GM21786 (cell line): ENCODE results near the gene ADRB2.

ENCODE experiments used
- ATAC-seq: cut with Tn5 transposase; IDR thresholded peaks from one replicate; pipeline ENCODE4 v1.9.1; 2021; ENCODE audit not compliant: unreplicated experiment

Gene ADRB2

DNA sequence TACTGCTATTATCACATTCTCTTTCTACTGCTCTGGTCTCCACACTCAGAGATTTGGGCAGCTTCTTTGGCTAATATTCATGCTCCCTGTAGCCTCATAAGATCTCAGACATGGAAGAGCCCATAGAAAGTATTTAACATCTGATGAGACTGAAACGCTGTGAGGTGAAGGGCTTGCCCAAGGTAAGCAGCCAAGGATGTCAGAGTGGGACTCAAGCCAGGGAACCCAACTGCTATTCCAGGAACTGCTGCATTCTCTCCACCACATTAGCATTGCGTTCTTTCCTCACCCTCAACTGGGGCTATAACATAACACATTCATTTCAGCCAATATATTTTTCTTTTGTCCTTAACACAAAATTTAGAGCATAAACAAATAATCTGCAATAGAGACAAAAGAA, 3.8 kb downstream of the ADRB2 start:
- no peak for ATAC-seq

DNA sequence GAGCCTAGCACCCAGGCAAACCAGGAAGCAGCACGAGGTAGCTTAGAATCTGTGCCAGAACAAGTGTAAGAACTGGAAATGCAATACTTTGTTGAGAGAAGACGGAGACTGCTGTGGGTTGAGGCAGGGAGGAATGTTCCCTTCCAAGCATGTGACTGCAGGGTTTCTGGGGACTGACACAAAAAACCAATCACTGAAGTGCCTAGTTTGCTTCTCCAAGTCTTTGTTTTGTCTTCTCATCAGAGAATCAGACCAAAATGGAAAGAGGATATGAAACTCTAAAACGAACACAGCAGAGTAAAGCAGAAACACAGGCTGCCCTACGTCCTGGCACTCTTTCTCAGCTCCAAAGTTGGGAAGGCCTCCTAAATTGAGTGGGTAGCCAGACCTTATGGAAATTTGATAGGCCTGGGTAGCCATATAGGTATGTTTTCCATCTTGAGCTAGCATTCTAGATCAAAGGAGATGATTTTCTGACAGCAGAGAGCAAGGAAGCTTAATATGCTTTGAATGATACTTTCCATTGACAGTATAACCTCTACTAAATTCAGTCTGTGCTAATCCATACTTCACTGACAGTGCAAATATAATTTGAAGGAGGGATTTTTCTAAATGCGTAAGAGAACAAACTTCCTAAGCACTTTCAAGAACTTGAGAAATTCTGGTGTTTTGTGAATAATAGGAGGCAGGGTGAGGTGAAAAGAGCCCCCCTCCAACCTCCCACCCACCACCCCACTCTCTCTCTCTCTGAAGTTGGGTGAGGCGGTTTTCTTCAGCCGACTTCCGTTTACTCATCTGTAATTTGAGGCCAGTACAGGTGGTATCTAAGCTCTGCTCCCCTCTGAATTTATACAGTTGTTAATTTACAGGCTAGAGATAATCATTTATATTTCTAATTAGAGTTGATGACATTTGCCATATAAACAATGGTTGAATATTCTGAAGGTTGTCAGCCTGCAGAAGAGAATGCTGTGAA, 5.5 kb downstream of the ADRB2 start:
- ATAC-seq: peak; percentile 82

DNA sequence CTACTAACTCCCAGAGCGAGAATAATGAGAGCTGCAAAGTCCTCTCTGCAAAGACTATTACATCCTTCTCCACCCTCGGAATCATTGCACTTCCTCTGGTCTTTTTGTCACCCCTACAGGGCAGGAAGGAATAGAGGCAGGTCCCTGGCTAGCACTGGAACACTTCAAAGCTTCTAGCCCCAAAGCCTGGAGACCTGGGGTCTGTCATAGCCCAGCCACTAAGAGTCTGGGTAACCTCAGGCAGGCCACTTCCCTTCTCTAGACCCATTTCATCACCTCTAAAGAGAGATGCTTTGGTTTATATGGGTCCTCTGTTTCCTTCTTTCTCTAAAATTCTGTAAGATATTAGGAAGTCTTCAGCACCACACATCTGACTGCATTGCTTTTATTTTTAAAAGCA, 6.7 kb downstream of the ADRB2 start:
- ATAC-seq: no peak

DNA sequence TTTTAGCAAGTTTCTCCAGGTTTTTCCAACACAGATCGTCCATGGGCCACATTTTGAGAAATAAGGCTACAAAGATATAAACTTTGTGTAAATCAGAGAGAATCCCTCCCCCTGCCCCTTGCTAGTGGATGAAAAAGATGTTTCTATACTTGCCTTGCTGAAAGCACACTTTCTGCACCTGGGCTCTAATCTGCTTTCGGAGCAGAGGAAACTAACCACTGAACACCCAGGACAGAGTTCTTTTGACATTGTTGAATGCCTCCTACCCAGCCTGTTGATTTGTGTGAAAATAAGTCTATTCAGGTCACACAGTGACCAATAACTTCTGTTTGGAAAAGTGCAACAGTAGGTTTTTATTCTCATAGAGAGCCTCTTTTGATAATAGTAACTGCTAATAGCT, 7.5 kb downstream of the ADRB2 start:
- no peak for ATAC-seq

DNA sequence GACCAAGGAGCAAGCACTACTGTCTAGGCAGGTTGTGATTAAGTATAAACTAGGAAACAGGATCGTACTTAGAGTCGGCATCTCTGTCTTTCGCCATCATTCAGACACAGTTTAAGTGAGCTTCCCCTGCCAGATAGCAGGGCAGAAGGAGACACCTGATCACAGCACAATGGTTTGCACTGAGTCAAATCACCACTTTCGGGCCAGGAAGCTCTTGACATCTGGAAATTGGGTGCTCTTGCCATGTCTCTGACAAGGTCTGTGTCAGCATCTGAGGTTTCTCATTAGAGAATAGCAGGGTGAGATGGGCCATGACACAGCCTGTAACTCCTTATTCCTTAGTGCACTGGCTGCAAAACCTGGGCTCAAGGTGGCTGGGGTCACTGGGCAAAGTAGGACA, 8.3 kb downstream of the ADRB2 start:
- ATAC-seq: peak; percentile 30

DNA sequence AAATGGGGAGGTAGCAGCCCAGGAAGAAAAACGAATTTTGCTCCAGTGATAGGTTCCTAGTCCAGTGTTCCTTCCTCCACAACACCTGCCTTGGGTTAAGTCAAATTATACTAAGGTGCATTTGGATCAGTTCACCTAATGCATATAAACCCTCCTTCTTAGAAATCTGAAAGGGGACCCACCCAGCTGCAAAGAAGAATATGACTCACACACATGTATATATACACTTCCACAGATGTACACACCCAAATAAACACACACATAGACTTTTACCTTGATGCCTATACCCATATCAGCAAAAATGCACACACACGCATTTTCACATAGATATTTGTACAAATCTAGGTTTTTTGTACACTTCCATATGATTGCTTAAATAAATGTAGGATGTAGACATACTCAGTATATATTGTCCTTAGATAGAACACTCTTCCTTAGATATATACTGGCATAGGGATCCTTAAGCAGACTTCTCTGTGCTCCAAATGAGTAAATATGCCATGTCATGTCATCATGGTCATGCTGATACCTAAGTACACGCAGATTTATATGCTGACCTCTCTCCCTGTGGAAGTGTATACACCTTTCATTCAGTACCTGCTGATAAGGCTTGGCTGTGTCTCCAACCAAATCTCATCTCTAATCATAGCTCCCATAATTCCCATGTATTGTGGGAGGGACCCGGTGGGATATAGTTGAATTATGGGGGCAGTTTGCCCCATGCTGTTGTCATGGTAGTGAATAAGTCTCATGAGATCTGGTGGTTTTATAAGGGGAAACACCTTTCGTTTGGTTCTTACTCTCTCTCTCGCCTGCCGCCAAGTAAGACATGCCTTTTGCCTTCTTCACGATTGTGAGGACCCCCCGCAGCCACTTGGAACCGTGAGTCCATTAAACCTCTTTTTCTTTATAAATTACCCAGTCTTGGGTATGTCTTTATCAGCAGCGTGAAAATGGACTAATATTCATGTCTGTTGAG, 10.2 kb downstream of the ADRB2 start:
- ATAC-seq: no peak

DNA sequence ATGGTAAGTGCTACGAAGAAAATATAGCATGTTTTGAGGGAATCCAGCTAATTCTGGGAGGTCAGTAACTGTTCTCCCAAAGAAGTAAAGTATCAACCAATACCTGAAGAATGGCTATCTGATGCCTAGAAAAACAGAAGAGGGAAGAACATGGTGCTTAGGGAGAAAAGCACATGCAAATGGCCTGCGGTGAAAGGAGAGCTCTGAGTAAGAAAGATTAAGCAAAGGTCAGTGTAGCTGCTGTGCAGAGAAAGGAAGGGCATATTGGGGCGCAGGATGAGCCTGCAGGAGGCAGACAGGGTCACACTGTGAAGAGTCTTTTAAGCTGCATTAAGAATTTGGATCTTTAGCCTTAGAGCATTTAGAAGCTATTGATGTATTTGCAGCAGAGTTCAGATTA, 11.0 kb downstream of the ADRB2 start:
- no peak for ATAC-seq

DNA sequence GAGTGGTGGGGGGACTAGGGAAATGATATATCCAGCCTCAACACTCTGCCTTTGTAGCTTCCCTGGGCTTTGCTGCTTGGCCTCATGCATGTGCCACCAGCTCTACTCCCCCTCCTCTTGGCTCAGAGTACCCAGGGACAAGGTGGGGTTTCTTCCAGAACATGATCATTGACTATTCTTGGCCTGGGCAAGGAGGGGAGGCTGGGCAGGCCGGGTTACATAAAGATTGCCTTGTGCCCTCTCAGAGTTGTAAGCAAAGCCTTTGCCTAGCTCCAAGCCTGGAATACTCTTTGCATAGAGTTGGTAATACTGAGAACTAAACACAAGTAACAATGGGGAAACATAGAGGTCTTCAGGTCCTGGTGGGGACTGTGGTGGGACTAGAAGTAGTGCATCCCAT, 11.9 kb downstream of the ADRB2 start:
- no peak for ATAC-seq

DNA sequence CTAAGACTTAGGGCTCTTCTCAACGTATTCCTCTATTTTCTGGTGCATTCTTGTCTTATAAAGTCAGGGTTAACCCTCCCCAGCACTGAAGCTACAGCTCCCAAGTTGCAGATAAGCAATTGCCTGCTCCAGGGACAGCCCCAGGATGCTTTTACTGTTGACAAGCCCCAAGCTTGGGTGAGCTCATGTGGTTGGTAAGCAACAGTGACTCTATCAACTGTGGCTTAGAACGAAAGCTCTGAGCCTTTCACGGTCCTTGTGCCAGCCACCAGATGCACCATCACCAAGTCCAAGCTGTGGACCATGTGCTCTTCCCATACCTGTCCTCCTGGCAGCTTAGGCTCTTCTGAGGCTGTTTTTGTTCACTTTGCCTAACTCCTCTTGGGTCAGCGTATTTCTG, 13.5 kb downstream of the ADRB2 start:
- peak; percentile 91 for ATAC-seq

DNA sequence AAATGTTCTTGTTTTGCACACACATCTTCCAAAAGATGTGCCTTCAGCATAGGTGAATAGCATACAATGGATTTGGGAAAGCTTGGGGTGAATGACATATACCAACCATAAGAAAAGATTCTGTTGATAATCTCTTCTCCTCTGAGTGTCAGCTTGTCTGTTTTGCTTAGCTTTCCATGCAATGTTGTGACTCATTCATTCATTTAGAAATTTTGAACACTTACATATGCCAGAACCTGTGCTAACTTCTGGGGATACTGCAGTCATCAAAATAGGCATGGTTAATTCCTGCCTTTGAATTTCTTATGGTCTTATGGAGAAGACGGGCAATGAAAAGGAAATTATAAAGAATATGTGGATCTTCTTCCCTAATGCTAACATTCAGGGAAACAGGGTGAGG, 14.1 kb downstream of the ADRB2 start:
- no peak for ATAC-seq

DNA sequence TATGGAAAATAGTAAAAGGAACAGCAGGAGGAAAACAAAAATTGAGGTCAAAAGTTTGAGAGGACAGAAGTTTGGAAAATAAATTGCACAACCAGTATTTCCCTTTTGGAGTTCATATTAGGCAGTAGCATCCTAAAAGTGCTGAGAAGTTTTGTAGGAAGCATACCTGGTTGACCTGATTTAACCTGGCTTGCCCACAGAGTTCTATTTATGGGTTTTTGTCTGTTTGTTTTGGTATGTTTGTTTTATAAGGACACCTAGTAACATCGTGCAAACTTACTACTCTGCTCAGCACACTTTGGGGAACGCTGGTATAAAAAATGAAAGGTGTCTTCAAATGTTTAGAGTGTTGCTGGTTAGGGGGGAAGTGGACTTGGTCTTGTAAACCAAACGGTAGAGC, 15.1 kb downstream of the ADRB2 start:
- no peak for ATAC-seq

DNA sequence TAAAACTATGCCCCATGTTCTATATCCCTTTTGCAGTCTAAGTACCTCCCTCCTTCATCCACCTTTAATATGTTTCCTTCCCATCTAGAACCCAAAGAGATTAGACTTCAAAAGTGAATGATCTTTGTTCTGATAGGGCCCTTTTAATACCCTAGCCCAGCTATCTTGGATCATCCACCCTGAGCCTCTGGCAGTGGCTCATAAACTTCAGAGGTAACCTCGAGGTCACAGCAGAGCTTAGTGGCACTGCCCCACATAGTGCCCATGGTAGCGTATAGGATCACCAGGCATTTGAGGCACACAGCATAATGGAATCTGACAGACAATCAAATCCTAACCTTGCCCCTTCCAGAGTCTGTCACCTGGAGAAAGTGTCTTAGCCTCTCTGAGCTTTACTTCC, 15.8 kb downstream of the ADRB2 start:
- ATAC-seq: no peak

DNA sequence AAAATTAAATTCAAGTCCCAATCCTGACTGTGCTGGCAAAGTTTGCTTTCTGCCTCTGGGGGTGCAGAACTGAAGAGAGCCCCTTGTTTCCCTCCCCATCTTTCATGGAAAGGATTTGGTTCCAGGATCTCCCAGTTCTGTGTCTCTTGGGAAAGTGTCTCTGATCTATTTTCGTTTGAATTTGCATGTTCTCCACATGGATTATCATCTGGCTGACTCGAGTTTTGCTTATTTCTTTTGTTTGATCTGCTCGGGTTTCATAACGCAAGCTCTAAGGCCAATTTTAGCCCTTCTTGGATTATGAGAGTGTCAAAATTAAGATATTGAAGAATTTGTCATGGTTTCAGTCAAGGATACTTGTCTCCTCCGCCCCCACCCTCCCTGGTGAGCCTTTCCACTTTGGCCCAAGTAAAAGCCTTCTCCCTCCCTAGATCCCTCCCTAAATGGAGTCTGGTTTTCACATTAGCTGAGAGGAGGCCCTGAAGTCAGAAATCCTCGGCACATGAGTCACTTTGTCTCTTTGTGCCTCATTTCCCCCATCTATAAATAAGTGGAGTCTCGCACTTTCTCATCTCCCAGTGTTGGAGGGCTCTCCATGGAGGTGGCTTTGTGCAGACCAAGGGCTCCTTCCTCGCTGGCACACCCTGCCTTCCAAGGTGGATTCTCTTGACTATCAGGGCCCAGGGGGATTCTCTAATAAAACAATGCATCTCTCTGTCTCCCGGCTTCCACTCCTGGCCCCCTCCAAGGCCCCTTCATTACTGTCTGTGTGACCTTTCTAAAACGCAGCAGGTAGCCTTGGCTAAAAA, 17.3 kb downstream of the ADRB2 start:
- ATAC-seq: no peak

DNA sequence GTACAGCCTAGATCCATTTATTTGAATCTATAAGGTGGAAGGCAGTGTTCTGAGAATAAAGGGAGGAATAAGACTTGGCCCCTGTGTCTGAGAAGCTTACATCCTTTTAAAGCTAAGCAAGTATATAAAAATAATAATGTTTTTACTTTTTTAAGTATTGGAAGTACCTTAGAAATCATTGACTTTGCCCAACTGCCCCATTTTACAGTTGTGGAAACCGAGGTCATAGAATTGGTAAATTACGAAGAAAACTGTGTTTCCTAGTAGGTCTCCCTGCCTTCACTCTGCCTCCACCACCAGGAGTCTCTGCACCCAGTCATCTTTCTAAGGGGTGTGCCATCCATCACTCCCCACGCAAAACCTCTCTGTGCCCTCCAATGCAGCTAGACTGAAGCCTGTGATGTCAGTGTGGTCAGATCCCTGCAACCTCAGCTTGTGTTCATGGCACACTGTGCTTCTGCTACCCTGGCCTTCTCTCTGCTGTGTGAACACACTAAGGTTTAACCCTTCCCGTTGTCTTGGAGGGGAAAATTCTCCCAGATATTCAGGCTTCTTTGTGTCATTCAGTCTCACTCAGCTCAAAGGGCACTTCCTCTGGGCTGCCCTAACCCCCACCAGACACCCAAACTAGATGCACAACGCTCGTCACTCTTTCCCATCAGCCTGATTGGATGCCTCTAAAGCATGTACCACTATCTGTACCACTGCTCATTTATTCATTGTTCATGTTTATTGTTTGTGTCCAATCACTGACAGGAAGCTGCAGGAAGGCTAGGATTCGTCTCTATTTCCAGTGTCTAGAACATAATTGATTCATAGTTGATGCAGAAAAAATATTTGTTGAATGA, 18.2 kb downstream of the ADRB2 start:
- no peak for ATAC-seq

DNA sequence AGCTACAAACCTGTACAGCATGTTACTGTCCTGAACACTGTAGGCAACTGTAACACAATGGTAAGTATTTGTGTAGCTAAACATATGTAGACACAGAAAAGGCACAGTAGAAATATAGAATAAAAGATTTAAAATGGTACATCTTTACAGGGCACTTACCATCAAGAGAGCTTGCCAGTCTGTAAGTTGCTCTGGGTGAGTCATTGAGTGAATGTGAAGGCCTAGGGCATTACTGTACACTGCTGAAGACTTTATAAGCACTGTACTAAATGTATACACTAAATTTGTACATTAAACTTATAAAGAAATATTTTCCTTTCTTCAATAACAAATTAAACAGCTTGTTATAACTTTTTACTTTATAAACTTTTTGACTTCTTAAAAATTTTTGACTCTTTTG, 20.5 kb downstream of the ADRB2 start:
- no peak for ATAC-seq

DNA sequence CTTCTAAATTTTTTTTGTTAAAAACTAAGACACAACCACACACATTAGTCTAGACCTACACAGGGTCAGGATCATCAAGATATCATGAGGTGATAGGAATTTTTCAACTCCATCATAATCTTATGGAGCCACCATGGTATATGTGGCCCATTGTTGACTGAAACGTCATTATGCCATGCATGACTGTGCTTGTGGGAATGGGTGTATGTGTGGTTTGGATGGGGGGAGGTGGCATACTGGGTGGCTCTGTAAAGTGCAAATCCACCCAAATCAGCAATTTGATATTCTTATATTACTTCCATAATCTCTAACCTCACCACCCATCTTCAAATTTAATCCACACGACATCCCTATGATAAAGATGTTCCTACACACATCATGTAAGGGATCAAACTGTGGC, 21.0 kb downstream of the ADRB2 start:
- ATAC-seq: no peak

DNA sequence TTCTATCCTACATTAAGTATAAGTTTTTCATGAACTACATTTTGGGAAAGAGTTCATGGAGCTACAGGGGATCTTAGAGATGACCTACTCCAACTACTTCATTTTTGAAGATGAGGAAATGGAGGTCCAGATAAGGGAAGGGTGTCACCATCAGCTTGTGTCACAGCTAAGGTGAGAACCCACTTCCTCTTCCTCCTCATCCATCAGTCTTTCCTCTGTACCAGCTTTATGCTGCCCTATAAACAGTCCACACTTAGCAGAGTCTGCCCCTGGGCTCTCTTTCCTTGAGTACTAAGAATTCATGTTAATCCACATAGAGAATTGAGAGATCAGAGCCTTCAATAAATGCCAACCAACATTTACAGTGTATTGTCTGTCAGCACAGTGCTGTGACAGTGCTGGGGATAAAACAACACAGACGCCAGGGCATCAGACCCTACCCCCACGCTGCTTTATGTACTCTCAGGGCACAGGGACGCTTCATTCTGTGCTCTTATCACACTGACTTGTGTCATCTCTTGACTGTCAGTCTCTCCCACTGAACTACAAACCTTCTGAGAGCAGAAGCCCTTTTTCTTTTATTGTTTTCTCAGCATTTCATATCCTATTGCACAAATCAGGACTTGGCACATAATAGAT, 22.1 kb downstream of the ADRB2 start:
- ATAC-seq: no peak

DNA sequence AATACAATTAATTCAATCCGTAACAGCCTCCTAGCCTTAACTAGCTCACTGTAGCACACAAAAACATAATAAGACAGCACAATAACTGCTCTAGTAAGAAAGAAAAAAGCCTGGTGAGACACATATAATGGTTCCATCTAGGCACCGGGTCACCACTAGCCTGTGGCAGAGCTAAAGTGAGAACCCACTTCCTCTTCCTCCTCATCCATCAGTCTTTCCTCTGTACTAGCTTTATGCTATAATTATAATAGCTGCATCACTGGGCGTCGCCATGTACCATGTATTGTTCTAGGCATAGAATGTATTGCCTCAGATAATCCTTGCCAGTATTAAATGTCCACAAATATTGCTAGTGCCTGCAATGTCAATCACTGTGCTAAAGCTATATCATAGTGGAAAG, 23.1 kb downstream of the ADRB2 start:
- ATAC-seq: no peak

DNA sequence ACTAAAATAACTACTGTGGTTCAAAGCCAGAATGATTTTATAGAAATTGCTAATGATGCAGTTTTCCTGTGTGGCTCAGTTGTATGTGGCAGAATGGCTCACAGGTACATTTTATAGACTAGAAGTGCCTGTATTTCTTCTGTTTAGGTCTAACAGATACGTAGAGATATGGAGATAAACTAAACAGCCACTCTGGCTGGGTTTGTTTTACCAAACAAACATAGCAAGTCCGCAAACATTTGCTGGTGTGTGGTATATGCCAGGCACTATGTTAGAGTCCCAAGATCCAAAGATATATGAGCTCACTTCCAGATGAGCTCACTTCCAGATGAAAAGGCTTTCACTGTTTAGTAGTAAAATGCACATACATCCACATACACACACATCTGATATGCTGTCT, 24.4 kb downstream of the ADRB2 start:
- ATAC-seq: no peak

DNA sequence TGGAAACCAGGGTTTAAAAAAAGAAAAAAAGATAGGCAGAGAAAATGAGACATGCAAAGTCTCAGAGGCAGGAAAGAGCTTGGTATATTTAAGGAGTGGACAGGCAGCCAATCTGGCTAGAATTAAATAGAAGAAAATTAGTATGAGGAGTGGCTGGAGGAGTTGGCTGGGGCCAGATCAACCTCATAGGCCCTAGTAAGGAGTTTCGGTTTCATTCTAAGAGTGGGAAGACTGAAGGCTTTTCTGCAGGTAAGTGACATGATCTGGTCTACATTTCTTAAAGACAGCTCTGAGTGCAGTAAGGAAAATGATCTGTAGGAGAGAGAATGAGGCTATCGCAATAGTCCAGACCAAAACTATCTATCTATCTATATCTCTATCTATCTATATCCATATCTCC, 27.5 kb downstream of the ADRB2 start:
- peak; percentile 73 for ATAC-seq
